Gastroesophageal sphincter (tissue), 4 donors: Measurements from ENCODE around the gene ZNF592. TPM values are rescaled to one million over a fixed set of nuclear protein-coding genes. Genes with fewer than 3 reads are reported as not detected.

ENCODE experiments used
- ATAC-seq: fragments of 150-250 bp; one replicate; pipeline ENCODE4 v1.9.1; 2016; ENCODE audit warnings: mild to moderate bottlenecking, moderate library complexity
- H3K27ac ChIP-seq, 4 donors: fragments of 200-600 bp; sonication (generic) in 3 of 4; 1 replicate in 3 of 4; 2 replicates in 1 of 4; pipeline ENCODE4 v1.5.1; 2016 to 2019
- H3K27me3 ChIP-seq: fragments of 200-600 bp; sonication (generic); one replicate; pipeline ENCODE4 v1.5.1; 2019
- H3K36me3 ChIP-seq, 2 donors: fragments of 200-600 bp; sonication (generic); one replicate each; pipeline ENCODE4 v1.5.1; 2019; ENCODE audit warnings: control low read depth in 1 of 2
- H3K4me1 ChIP-seq, 3 donors: fragments of 200-600 bp; sonication (generic); 1 replicate in 2 of 3; 2 replicates in 1 of 3; pipeline ENCODE4 v1.5.1; 2016 to 2019; ENCODE audit warnings: control low read depth in 2 of 3
- H3K4me3 ChIP-seq, 2 donors: fragments of 200-600 bp; sonication (generic); one replicate each; pipeline ENCODE4 v1.5.1; 2019; ENCODE audit warnings: mild to moderate bottlenecking in 1 of 2, moderate library complexity in 1 of 2
- H3K9me3 ChIP-seq, 3 donors: fragments of 200-600 bp; sonication (generic); one replicate each; pipeline ENCODE4 v1.5.1; 2017 to 2019; ENCODE audit warnings: control low read depth in 2 of 3
- EP300 ChIP-seq: sonication (generic); formaldehyde crosslinking; IDR thresholded peaks from one replicate; pipeline ENCODE4 v1.6.1; 2017; ENCODE audit warnings: antibody characterized with exemption, mild to moderate bottlenecking
- POLR2A ChIP-seq, 2 donors: fragments of 450-650 bp; IDR thresholded peaks; one replicate each; pipeline ENCODE4 v1.6.1; 2017; ENCODE audit warnings: antibody characterized with exemption in 2 of 2, mild to moderate bottlenecking in 2 of 2, moderate library complexity in 1 of 2
- POLR2AphosphoS5 ChIP-seq: sonication (generic); formaldehyde crosslinking; IDR thresholded peaks from one replicate; pipeline ENCODE4 v1.6.1; 2017; ENCODE audit warnings: antibody characterized with exemption
- WGBS, 2 donors: methylation state at CpG; one replicate each; pipeline ENCODE4 v1.1.5; 2018; ENCODE audit warnings: low coverage in 1 of 2; 5-methylcytosine and 5-hydroxymethylcytosine counted together
- total RNA-seq, 4 donors: library from RNA; depleted of rRNA; stranded (reverse); fragments of >200 nt; gene quantifications; one replicate each; pipeline ENCODE4 v1.1.0, GENCODE V29; 2016
- TF ChIP-seq, protein P1 (sequence below), 4 experiments: fragments of 200-600 bp in 2 of 4; fragments of 450-650 bp in 2 of 4; sonication (generic) in 1 of 4; IDR thresholded peaks; one replicate each; pipeline ENCODE4 v1.5.1; 2017 to 2019; ENCODE audit warnings: antibody characterized with exemption in 4 of 4, mild to moderate bottlenecking in 2 of 4, moderate library complexity in 2 of 4

ZNF592 gene
- total RNA-seq, 4 donors from 2014 or later = 15.7 to 26.0 (median 19.1) TPM

DNA sequence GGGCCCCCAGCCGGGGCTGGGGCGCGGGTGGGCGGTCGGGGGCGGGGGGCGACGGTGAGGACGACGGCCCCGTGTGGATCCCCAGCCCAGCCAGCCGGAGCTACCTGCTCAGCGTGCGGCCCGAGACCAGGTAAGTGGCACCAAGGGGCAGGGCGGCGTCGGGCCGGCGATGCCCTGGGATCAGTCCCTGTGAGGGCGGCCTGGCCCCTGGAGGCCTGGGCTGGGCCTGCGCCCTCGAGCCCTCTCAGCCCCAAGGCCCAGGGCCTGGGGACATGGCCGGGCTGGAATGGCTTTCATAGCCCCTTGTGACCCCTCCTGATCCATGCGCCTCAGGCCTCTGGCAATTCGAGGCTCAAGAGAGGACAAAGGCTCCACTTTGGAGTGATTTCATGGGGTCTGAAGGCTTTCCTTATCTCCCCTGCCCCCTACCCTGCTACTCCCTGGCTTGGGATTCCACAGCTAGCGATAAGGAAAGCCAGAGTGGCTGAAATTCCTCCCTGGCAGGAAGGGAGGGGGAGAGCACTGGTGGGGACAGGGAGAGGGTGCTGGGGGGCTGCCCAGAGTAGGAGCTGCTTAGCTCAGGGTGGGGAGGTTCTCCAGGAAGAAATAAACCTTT, 69.2 kb downstream of the ZNF592 start:
- Histone ChIP-seq H3K27me3 (no peaks in the 10 kb centered on the region), H3K36me3 (no peaks in the 10 kb centered on the region), H3K4me3 (peak overlapping the region; percentile 55 to 58), H3K4me1 (peaks cover 0 to 63% (median 22%) of the 10 kb centered on the region in 3 donors), H3K27ac (peak overlapping the region; percentile 89 to 94 (median 91)), H3K9me3 (no peaks in the 10 kb centered on the region)
- ATAC-seq = peak; percentile 39
- WGBS, 2 donors = 20% methylated on average over 1 of the region's 27 CpGs; no CpG with 5 or more reads in 1 of the 2 donors
- no peak for TF ChIP-seq EP300
- TF ChIP-seq, protein P1, sequence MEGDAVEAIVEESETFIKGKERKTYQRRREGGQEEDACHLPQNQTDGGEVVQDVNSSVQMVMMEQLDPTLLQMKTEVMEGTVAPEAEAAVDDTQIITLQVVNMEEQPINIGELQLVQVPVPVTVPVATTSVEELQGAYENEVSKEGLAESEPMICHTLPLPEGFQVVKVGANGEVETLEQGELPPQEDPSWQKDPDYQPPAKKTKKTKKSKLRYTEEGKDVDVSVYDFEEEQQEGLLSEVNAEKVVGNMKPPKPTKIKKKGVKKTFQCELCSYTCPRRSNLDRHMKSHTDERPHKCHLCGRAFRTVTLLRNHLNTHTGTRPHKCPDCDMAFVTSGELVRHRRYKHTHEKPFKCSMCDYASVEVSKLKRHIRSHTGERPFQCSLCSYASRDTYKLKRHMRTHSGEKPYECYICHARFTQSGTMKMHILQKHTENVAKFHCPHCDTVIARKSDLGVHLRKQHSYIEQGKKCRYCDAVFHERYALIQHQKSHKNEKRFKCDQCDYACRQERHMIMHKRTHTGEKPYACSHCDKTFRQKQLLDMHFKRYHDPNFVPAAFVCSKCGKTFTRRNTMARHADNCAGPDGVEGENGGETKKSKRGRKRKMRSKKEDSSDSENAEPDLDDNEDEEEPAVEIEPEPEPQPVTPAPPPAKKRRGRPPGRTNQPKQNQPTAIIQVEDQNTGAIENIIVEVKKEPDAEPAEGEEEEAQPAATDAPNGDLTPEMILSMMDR (IDR thresholded peaks at IDR 0.05) = peak in 1 of 4 experiments; percentile 7

DNA sequence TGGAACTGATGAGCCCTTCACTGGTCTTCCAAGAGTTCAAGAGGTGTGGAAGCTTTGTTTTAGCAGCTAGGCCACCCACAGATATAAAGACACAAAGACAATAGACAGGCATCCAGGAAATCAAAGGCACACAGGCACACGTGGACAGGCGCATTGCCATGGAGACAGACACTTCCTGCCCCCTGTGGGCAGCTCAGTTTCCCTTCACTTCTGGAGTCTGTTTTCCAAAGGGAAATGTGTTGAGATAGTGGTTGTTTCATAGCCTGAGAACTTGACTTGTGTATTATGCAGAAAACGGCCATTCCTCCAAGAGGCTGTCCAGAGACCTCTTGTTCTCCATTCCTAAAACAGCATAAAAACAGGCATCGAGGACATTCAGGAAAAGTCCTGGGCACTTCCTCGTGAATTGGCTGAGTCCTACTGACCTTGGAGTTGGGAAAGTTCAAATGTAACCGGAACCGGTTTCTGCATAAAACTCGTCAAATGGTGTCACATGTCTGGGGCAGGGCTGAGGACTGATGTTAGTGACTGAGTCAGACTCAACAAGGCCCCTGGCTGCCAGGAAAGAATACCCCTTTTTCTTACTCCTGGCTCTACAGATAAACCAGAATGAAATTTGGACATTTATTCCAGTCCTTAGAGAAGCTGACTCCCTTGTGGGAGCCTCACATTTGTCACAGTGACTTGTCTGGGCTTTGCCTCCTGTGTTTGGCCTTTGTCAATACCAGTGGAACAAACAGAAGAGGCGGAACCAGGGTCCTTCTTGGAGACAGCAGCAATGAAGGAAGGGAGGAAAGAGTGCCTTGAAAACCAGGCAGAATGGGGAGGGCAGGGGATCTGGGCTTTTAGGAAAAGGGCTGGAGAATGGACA, 70.1 kb downstream of the ZNF592 start:
- no peak for ATAC-seq
- WGBS, 2 donors = 43 to 63% methylated on average over 5 to 9 of the region's 9 CpGs
- H3K36me3 ChIP-seq = no peaks in the 10 kb centered on the region
- no peaks in the 10 kb centered on the region for H3K27me3 ChIP-seq
- H3K27ac ChIP-seq = peak overlapping the region; percentile 89 to 94 (median 91)
- peak overlapping the region in 1 of 2 donors; percentile 58 for H3K4me3 ChIP-seq
- H3K4me1 ChIP-seq = peaks cover 0 to 72% (median 25%) of the 10 kb centered on the region in 3 donors
- TF ChIP-seq EP300 (no peak), POLR2AphosphoS5 (peak; percentile 35)
- TF ChIP-seq, protein P1 (IDR thresholded peaks at IDR 0.05) = peak in 2 of 4 experiments; percentile 4 to 9
- H3K9me3 ChIP-seq = no peaks in the 10 kb centered on the region

DNA sequence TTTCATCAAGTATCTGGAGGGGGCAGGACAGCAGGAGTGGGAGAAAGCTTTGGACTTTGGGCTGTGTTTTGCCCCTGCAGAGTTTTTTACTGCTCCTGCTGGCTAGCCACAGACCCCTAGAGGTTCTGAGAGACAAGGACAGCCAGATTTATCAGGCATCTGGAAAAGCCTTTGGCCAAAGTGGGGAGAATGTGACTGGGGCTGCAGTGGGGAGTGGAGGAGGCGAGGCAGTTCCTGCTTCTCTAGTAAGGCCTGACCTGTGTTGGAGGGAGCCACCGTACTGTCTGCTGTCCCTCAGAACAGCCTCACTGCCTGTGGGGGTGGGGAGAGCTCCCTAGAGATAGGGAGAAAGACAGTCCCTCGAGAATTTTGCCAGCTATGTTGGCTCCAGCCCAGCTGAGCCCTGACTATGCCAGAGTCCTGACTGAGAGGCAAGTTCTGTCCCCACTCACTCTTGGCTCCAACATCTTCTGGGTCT, 70.9 kb downstream of the ZNF592 start:
- peak overlapping the region in 3 of 4 donors; percentile 89 to 94 (median 91) for H3K27ac ChIP-seq
- no peaks in the 10 kb centered on the region for H3K27me3 ChIP-seq
- WGBS, 2 donors = 0 to 25% methylated on average over 1 to 2 of the region's 3 CpGs
- H3K4me3 ChIP-seq = peak overlapping the region in 1 of 2 donors; percentile 8
- no peak for ATAC-seq
- H3K4me1 ChIP-seq = peaks cover 0 to 80% (median 31%) of the 10 kb centered on the region in 3 donors
- TF ChIP-seq, protein P1 (IDR thresholded peaks at IDR 0.05) = peak in 1 of 4 experiments; percentile 23
- no peak for TF ChIP-seq EP300
- no peaks in the 10 kb centered on the region for H3K9me3 ChIP-seq
- H3K36me3 ChIP-seq = no peaks in the 10 kb centered on the region

DNA sequence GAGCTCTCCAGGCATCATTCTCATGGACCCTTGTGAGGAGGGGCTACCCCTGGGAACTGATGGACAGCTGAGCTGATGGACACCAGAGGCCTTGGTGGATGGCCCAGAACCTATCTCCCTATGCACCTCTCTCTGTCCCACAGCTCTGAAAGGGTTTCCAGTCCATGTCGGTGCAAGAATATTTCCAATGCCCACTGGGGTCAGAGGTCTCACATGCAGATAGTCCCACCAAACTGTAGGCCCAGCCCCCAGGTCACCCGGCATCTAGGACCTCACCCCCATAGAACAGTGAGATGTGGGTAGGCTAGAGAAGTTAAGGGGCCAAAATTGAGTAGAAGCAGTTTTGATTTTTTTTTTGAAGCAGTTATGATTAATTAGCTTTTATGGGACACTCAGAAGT, 71.4 kb downstream of the ZNF592 start:
- Histone ChIP-seq H3K27me3 (no peaks in the 10 kb centered on the region), H3K36me3 (no peaks in the 10 kb centered on the region), H3K4me1 (peaks cover 3 to 85% (median 31%) of the 10 kb centered on the region in 3 donors), H3K27ac (peak overlapping the region in 3 of 4 donors; percentile 89 to 94 (median 91)), H3K4me3 (no peak overlapping the region), H3K9me3 (no peaks in the 10 kb centered on the region)
- TF ChIP-seq, protein P1 (IDR thresholded peaks at IDR 0.05) = no peak
- TF ChIP-seq EP300 (no peak), POLR2AphosphoS5 (no peak), POLR2A (IDR thresholded peaks at IDR 0.05) (no peak)
- 93% methylated on average over 2 of the region's 2 CpGs; no CpG with 5 or more reads in 1 of the 2 donors for WGBS, 2 donors
- no peak for ATAC-seq
